Vagina (tissue), 2 donors: ENCODE data around the gene TERB1. TPM values are rescaled to one million over a fixed set of nuclear protein-coding genes. Genes with fewer than 3 reads are reported as not detected.
A peak's percentile ranks its signal among the peaks of the same experiment; 100 is the strongest.

Experiments used
- DNase-seq, 2 donors: peaks; one replicate each; pipeline ENCODE4 v3.0.0-alpha.2; 2017; ENCODE audit errors: extremely low spot score in 2 of 2
- H3K27ac ChIP-seq: fragments of 200-600 bp; sonication (generic); one replicate; pipeline ENCODE4 v1.5.1; 2019
- H3K27me3 ChIP-seq: fragments of 200-600 bp; sonication (generic); one replicate; pipeline ENCODE4 v1.5.1; 2019
- H3K36me3 ChIP-seq, 2 donors: fragments of 200-600 bp; sonication (generic); one replicate each; pipeline ENCODE4 v1.5.1; 2017 to 2019
- H3K4me1 ChIP-seq: fragments of 200-600 bp; sonication (generic); one replicate; pipeline ENCODE4 v1.5.1; 2019
- H3K4me3 ChIP-seq, 2 donors: fragments of 200-600 bp; sonication (generic); 1 replicate in 1 of 2; 2 replicates in 1 of 2; pipeline ENCODE4 v1.5.1; 2016 to 2019
- H3K9me3 ChIP-seq: fragments of 200-600 bp; sonication (generic); one replicate; pipeline ENCODE4 v1.5.1; 2019
- CTCF ChIP-seq, 3 experiments: fragments of 450-650 bp in 2 of 3; fragments of 200-600 bp in 1 of 3; sonication (generic) in 1 of 3; IDR thresholded peaks; one replicate each; pipeline ENCODE4 v1.5.1; 2017 to 2019; ENCODE audit warnings: antibody characterized with exemption in 3 of 3, mild to moderate bottlenecking in 2 of 3, moderate library complexity in 2 of 3
- POLR2A ChIP-seq, 2 donors: fragments of 450-650 bp; IDR thresholded peaks; one replicate each; pipeline ENCODE4 v1.6.1; 2017; ENCODE audit warnings: antibody characterized with exemption in 2 of 2, mild to moderate bottlenecking in 2 of 2, moderate library complexity in 2 of 2
- POLR2AphosphoS5 ChIP-seq, 2 donors: sonication (generic); formaldehyde crosslinking; IDR thresholded peaks; one replicate each; pipeline ENCODE4 v1.9.0; 2017; ENCODE audit warnings: antibody characterized with exemption in 2 of 2, mild to moderate bottlenecking in 2 of 2, low read depth in 1 of 2; ENCODE audit not compliant: insufficient read depth in 1 of 2
- intact Hi-C: fragments of 100-400 bp; cut with DNase I; formaldehyde crosslinking; loops from one replicate; pipeline ENCODE4 v1.15.1; 2023
- total RNA-seq: library from RNA; depleted of rRNA; stranded (reverse); fragments of >200 nt; gene quantifications from one replicate; pipeline ENCODE4 v1.2.3, GENCODE V29; 2016

Gene TERB1
- total RNA-seq, 1 donor from 2014 or later: not detected

GRCh38 chr16:66714062-66714461 is 87.3 kb downstream of the TERB1 start:
- Histone ChIP-seq H3K36me3 (peaks cover 0 to 5% of the 10 kb centered on the region in 2 donors), H3K9me3 (no peaks in the 10 kb centered on the region), H3K4me3 (no peak overlapping the region), H3K27ac (no peak overlapping the region), H3K27me3 (no peaks in the 10 kb centered on the region), H3K4me1 (no peaks in the 10 kb centered on the region)
- no peak for TF ChIP-seq CTCF (IDR thresholded peaks at IDR 0.05)
- no peak for TF ChIP-seq POLR2A (IDR thresholded peaks at IDR 0.05)
- no peak for TF ChIP-seq POLR2AphosphoS5 (IDR thresholded peaks at IDR 0.05; ENCODE audit: insufficient read depth in 1 of 2, low read depth in 1 of 2)
- intact Hi-C loops: no loop called here
- no peak for DNase-seq

DNA sequence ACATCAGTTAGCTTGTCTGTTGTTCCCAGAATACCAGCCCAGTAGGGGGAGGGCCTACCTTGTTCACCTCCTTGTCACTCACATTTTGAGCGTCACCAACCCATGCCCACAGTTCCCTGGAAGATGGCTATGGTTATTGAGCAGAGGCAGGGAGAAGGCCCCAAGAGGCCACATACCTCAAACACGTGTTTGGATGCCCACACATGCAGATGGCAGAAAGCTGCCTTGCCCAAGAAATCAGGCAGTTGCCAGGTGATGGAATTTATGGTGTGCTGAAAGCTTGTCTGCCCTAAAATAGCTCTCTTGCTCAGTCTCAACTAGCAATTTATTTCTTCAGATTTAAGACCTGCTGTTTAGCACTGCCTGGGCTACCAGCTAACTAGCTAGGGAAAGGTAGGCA is 88.3 kb downstream of the TERB1 start:
- intact Hi-C loops: no loop called here
- no peak for DNase-seq

GRCh38 chr16:66712512-66712911 is 88.9 kb downstream of the TERB1 start:
- Histone ChIP-seq H3K27me3 (no peaks in the 10 kb centered on the region), H3K27ac (no peak overlapping the region), H3K9me3 (no peaks in the 10 kb centered on the region), H3K4me3 (no peak overlapping the region), H3K4me1 (no peaks in the 10 kb centered on the region), H3K36me3 (no peaks in the 10 kb centered on the region)
- intact Hi-C loops: no loop called here
- TF ChIP-seq POLR2A (IDR thresholded peaks at IDR 0.05): no peak
- no peak for TF ChIP-seq POLR2AphosphoS5 (IDR thresholded peaks at IDR 0.05; ENCODE audit: insufficient read depth in 1 of 2, low read depth in 1 of 2)
- no peak for TF ChIP-seq CTCF (IDR thresholded peaks at IDR 0.05)
- no peak for DNase-seq

More for the DNA sequence above, 88.3 kb downstream of the TERB1 start:
- no peaks in the 10 kb centered on the region for H3K9me3 ChIP-seq
- no peaks in the 10 kb centered on the region for H3K4me1 ChIP-seq
- peaks cover 0 to 2% of the 10 kb centered on the region in 2 donors for H3K36me3 ChIP-seq
- H3K27ac ChIP-seq: no peak overlapping the region
- no peak for TF ChIP-seq POLR2A (IDR thresholded peaks at IDR 0.05)
- TF ChIP-seq POLR2AphosphoS5 (IDR thresholded peaks at IDR 0.05; ENCODE audit: insufficient read depth in 1 of 2, low read depth in 1 of 2): no peak
- TF ChIP-seq CTCF (IDR thresholded peaks at IDR 0.05): no peak
- H3K27me3 ChIP-seq: no peaks in the 10 kb centered on the region
- H3K4me3 ChIP-seq: no peak overlapping the region

DNA sequence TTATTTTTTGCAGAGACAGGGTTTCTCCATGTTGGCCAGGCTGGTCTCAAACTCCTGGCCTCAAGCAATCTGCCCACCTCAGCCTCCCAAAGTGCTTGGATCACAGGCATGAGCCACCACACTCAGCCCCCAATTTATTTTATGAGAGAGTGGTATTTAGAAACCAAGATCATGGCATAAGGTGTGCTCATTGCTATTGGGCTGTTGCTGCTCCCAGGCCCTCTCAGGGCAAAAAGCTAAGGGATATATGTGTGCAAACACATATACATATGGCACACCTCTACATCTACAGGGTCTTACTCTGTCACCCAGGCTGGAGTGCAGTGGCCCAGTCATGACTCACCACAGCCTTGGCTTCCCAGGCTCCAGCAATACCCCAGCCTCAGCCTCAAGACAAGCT is 89.8 kb downstream of the TERB1 start:
- Histone ChIP-seq H3K4me1 (peaks cover 2% of the 10 kb centered on the region), H3K9me3 (no peaks in the 10 kb centered on the region), H3K4me3 (no peak overlapping the region), H3K27ac (no peak overlapping the region), H3K36me3 (no peaks in the 10 kb centered on the region), H3K27me3 (no peaks in the 10 kb centered on the region)
- intact Hi-C loops: no loop called here
- TF ChIP-seq CTCF (IDR thresholded peaks at IDR 0.05) (no peak), POLR2A (IDR thresholded peaks at IDR 0.05) (no peak), POLR2AphosphoS5 (IDR thresholded peaks at IDR 0.05; ENCODE audit: insufficient read depth in 1 of 2, low read depth in 1 of 2) (no peak)
- DNase-seq: no peak

DNA sequence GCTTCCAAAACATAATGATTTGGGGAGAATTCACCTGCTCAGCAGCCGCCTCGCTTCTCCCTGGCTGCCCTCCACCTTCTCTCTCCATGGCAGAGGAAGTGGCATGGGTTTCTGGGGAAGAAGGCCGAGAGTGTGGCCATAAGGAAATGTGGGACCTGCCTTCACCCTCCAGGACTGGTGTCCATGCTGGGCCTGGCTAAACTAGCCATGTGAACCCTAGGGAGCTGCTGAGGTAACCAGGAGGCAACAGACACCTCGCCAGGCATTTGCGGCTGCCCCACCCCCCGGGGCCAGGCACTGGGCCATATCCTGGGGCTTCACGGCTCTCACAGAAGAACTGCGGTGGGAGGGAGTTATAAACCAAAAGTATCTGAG is 94.9 kb downstream of the TERB1 start:
- no peaks in the 10 kb centered on the region for H3K36me3 ChIP-seq
- no peak overlapping the region for H3K4me3 ChIP-seq
- no peak for DNase-seq
- peaks cover 7% of the 10 kb centered on the region for H3K4me1 ChIP-seq
- TF ChIP-seq POLR2A (IDR thresholded peaks at IDR 0.05) (no peak), POLR2AphosphoS5 (IDR thresholded peaks at IDR 0.05; ENCODE audit: insufficient read depth in 1 of 2, low read depth in 1 of 2) (no peak), CTCF (IDR thresholded peaks at IDR 0.05) (no peak)
- no peaks in the 10 kb centered on the region for H3K9me3 ChIP-seq
- H3K27ac ChIP-seq: peak overlapping the region; percentile 57
- intact Hi-C loops: no loop called here
- no peaks in the 10 kb centered on the region for H3K27me3 ChIP-seq
